ENCODE results near the gene ITGB1BP1. TPM values are rescaled to one million over a fixed set of nuclear protein-coding genes. Genes with fewer than 3 reads are reported as not detected.

Gene ITGB1BP1
- total RNA-seq, 1 donor from 2014 or later = 115 TPM

DNA sequence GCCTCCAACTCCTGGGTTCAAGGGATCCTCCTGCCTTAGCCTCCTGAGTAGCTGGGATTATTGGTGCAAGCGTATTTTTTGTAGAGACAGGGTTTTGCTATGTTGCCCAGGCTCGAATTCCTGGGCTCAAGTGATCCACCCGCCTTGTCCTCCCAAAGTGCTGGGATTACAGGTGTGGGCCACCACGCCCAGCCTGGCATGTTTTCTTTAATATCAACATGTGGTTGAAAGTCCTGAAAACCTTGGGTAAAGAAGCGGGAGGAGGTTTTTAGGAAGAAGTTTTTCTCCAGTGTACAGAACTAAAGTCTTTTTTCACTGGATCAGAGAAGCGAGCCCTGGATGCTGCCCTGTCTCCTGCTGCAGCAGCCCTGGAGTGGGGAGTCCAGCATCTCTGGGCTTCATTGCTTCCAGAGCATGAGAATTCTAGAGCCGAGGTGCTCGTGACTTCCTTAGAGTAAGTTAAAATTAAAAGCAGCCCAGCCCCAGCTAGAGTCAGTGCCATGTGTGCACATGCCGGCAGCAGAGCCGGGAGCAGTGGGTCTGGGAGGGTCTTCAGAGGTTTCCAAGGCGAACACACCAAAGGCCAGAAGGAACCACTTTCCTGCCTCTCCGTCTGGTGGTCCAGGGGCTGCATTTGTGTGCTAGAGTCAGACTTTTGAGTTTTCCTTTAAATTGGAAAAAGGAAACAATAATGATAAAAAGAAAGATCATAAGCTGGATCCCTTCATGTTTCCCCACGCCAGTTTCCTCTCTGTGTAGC lies 31.2 kb downstream of the ITGB1BP1 start:
- H3K4me3 Mint-ChIP-seq = no peak overlapping the region

DNA sequence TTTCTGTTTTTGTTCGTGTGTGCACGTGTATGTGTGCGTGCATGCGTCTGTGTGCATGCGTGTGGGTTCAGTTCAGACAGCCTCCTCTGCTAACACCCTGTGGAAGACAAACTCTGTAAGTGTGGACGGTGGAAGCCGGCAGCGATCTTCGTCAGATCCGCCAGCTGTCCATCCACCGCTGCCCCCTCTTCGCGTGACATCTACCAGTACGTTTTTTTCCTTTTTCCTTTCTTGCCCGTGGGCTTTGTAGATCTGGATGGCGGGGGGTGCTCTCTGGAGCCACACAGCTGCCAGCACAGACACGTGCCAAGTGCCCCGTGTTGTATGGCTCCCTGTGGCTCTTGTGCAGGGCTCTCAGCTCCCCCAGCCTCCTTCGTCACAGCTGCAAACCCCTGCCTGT lies 32.3 kb downstream of the ITGB1BP1 start:
- Mint-ChIP-seq H3K9me3 (no peaks in the 10 kb centered on the region), H3K4me1 (ENCODE audit: low read depth) (no peaks in the 10 kb centered on the region), H3K4me3 (no peak overlapping the region), H3K27ac (no peak overlapping the region), H3K27me3 (ENCODE audit: insufficient read depth) (peaks cover 1% of the 10 kb centered on the region), H3K36me3 (ENCODE audit: low read depth) (no peaks in the 10 kb centered on the region)
- intact Hi-C loops (cut with micrococcal nuclease) = no loop called here
- no peak for DNase-seq (ENCODE audit: low spot score)

More for the DNA sequence above, 31.2 kb downstream of the ITGB1BP1 start:
- DNase-seq (ENCODE audit: low spot score) = no peak
- no peaks in the 10 kb centered on the region for H3K4me1 Mint-ChIP-seq (ENCODE audit: low read depth)
- H3K27ac Mint-ChIP-seq = no peak overlapping the region
- H3K36me3 Mint-ChIP-seq (ENCODE audit: low read depth) = no peaks in the 10 kb centered on the region
- intact Hi-C loops (cut with micrococcal nuclease) = no loop called here
- peaks cover 1% of the 10 kb centered on the region for H3K27me3 Mint-ChIP-seq (ENCODE audit: insufficient read depth)
- H3K9me3 Mint-ChIP-seq = no peaks in the 10 kb centered on the region

DNA sequence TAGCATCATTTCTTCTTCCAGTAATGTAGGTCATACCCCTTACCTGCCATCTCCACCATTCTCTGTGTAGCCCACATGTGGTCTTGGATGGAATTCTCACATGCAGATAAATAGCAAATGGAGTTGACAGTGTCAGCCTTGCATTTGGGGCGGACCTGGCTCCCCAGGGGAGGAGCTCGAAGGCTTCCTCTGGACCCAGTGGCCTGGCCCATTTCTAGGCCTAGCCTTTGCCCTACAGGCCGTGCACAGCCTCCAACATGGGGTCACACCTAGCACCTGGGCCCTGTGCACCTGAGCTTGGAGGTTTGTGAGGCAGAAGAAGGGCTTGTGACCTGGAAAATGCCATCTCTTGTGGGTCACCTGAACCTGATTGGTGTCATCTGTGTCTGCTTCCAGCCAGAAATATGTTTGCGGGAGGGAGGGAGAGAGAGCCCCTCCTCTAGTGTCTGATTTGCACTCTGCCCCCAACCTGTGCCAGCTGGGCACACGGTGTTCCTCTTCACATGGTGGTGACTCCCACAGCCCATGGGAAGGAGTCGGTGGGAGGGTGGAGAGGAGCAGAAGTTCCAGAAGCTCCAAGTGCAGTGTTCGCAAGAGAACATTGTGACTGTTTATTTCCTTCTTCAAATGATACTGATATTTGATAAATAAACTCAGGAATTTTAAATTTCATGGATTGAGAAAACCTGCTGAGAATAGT lies 33.0 kb downstream of the ITGB1BP1 start:
- Mint-ChIP-seq H3K27ac (no peak overlapping the region), H3K4me3 (no peak overlapping the region), H3K4me1 (ENCODE audit: low read depth) (no peaks in the 10 kb centered on the region), H3K36me3 (ENCODE audit: low read depth) (no peaks in the 10 kb centered on the region), H3K9me3 (no peaks in the 10 kb centered on the region), H3K27me3 (ENCODE audit: insufficient read depth) (peaks cover 1% of the 10 kb centered on the region)
- intact Hi-C loops (cut with micrococcal nuclease) = no loop called here
- no peak for DNase-seq (ENCODE audit: low spot score)

DNA sequence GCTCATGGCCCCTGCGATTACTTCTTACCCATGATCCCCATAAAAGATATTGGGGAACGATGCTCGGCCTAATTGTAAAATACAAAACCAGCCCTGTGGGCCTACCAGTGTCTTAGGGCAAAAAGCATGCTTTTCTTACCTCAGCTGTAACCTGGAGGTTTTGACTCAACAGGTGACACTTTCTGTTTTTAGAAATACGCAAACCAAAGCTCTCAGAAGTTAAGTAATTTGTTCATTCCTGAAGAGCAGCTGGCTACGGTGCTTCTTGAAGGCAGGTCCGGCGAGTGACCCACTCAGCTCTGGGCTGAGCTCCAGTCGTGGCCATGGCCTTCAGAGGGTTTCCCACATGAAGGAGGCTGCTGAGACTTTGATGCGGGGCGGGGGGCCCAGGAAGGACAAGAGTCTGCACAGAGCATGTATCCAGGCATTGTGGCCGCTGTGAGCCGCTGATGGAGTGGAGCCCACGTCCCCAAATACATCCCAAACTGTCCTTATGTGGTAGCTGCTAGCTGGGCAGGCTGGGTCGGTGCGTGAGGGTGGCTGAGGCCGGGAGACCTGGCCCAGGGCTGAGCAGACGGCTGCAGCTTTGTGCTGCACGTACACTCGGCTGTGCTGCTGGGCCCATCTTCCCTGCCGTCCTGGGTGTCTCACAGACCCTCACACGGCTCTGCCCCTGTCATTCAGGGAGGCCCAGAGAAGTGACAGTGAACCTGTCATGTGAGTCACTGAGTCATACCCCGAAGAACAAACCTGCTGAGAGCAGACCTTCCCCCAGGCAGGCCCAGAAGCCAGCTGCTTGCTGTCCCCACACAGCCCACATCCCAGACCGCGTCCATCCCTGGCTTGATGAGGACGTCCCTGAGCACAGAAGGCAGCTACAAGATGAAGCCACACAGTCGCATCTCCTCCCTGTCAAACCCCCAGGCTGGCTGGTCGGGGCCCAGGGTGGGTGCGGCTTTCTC lies 34.1 kb downstream of the ITGB1BP1 start:
- H3K27ac Mint-ChIP-seq = no peak overlapping the region
- no peaks in the 10 kb centered on the region for H3K4me1 Mint-ChIP-seq (ENCODE audit: low read depth)
- H3K4me3 Mint-ChIP-seq = no peak overlapping the region
- no peak for DNase-seq (ENCODE audit: low spot score)
- no peaks in the 10 kb centered on the region for H3K9me3 Mint-ChIP-seq
- H3K27me3 Mint-ChIP-seq (ENCODE audit: insufficient read depth) = peaks cover 1% of the 10 kb centered on the region
- no peaks in the 10 kb centered on the region for H3K36me3 Mint-ChIP-seq (ENCODE audit: low read depth)
- intact Hi-C loops (cut with micrococcal nuclease) = no loop called here

DNA sequence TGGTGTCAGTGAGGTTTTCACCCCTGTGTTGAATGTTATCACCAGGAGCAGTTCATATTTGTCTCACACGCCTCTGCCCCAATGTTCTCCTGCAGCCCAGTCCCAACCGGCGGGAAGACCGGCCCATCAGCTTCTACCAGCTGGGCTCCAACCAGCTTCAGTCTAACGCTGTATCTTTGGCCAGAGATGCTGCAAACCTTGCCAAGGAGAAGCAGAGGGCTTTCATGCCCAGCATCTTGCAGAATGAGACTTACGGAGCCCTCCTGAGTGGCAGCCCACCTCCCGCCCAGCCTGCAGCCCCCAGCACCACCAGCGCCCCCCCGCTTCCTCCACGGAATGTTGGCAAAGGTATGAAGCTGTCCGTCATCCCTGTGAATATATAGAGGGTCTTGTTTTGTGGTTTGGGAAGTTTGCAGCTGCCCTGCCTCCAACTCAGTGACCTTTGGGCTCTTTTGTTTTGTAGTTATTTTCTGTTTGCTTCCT lies 35.1 kb downstream of the ITGB1BP1 start:
- Mint-ChIP-seq H3K4me1 (ENCODE audit: low read depth) (no peaks in the 10 kb centered on the region), H3K27ac (no peak overlapping the region), H3K4me3 (no peak overlapping the region)

DNA sequence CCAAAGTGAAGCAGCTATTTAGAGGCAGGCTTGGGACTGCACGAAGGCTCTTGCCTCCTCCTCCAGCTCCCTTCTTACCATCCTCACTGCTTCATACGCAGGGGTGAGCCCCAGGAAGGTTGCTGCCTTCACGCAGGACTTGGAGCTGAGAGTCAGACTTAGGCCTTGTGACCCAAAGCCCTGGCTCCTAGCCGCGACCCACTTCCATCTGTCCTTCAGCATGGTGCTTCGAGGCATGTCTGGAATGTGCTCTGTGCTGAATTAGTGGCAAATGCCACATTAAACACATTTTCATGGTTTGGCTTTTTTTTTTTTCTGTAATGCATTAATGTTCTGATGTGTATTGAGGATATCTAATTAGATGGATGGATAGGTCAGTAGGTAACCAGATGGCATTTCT lies 37.5 kb downstream of the ITGB1BP1 start:
- intact Hi-C loops (cut with micrococcal nuclease) = no loop called here
- Mint-ChIP-seq H3K27ac (no peak overlapping the region), H3K4me3 (no peak overlapping the region), H3K9me3 (no peaks in the 10 kb centered on the region), H3K36me3 (ENCODE audit: low read depth) (no peaks in the 10 kb centered on the region), H3K27me3 (ENCODE audit: insufficient read depth) (peaks cover 2% of the 10 kb centered on the region), H3K4me1 (ENCODE audit: low read depth) (no peaks in the 10 kb centered on the region)
- no peak for DNase-seq (ENCODE audit: low spot score)

More for the DNA sequence above, 35.1 kb downstream of the ITGB1BP1 start:
- intact Hi-C loops (cut with micrococcal nuclease) = no loop called here
- DNase-seq (ENCODE audit: low spot score) = no peak
- Mint-ChIP-seq H3K27me3 (ENCODE audit: insufficient read depth) (peaks cover 1% of the 10 kb centered on the region), H3K36me3 (ENCODE audit: low read depth) (no peaks in the 10 kb centered on the region), H3K9me3 (no peaks in the 10 kb centered on the region)

DNA sequence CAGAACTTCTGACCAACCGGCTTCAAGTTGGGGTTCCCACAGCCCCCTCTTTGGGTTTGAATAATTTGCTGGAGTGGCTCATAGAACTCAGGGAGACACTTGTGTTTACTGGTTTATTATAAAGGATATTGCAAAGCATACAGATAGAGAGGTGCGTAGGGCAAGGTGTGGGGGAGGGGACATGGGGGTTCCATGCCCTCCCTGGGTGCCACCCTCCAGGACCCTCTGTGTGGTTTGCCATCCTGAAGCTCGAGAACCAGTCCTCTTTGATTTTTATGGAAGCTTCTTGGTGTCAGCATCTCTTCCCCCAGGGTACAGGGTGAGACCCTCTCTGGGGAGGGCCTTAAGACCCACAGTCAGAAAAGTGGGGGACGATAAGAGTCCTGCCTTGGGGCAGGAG lies 38.8 kb downstream of the ITGB1BP1 start:
- DNase-seq (ENCODE audit: low spot score) = no peak
- intact Hi-C loops (cut with micrococcal nuclease) = no loop called here
- H3K9me3 Mint-ChIP-seq = no peaks in the 10 kb centered on the region
- no peaks in the 10 kb centered on the region for H3K4me1 Mint-ChIP-seq (ENCODE audit: low read depth)
- no peaks in the 10 kb centered on the region for H3K36me3 Mint-ChIP-seq (ENCODE audit: low read depth)
- no peak overlapping the region for H3K4me3 Mint-ChIP-seq
- peaks cover 2% of the 10 kb centered on the region for H3K27me3 Mint-ChIP-seq (ENCODE audit: insufficient read depth)
- no peak overlapping the region for H3K27ac Mint-ChIP-seq

DNA sequence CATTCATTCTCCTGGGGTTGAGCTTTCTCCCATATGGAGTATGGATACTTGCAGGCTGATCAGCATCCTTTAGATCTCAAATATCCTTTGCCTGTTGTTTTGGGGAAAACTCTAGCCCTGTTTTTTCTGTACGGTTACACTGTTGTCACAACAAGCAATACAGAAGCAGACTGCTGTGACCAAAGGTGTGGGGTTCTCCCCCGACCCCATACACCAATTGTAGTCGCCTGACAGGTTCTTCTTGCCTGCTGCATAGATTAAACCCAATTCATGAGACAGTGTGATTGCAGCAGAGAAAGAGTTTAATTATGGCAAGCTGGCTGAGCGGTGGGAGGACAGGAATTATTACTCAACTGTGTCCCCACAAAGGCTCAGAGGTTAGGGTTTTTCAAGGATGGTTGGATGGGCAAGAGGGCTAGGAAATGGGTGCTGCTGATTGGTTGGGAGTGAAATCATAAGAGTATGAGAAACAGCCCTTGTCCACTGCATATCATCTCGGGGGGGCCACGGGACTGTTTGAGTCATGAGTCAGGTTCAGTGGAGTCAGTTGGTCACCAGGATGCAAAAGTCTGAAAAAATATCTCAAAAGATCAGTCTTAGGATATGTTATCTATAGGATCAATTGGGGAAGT lies 40.6 kb downstream of the ITGB1BP1 start:
- no peaks in the 10 kb centered on the region for H3K36me3 Mint-ChIP-seq (ENCODE audit: low read depth)
- intact Hi-C loops (cut with micrococcal nuclease) = no loop called here
- no peaks in the 10 kb centered on the region for H3K9me3 Mint-ChIP-seq
- DNase-seq (ENCODE audit: low spot score) = no peak
- no peak overlapping the region for H3K4me3 Mint-ChIP-seq
- peaks cover 7% of the 10 kb centered on the region for H3K27me3 Mint-ChIP-seq (ENCODE audit: insufficient read depth)
- H3K27ac Mint-ChIP-seq = no peak overlapping the region
- no peaks in the 10 kb centered on the region for H3K4me1 Mint-ChIP-seq (ENCODE audit: low read depth)

DNA sequence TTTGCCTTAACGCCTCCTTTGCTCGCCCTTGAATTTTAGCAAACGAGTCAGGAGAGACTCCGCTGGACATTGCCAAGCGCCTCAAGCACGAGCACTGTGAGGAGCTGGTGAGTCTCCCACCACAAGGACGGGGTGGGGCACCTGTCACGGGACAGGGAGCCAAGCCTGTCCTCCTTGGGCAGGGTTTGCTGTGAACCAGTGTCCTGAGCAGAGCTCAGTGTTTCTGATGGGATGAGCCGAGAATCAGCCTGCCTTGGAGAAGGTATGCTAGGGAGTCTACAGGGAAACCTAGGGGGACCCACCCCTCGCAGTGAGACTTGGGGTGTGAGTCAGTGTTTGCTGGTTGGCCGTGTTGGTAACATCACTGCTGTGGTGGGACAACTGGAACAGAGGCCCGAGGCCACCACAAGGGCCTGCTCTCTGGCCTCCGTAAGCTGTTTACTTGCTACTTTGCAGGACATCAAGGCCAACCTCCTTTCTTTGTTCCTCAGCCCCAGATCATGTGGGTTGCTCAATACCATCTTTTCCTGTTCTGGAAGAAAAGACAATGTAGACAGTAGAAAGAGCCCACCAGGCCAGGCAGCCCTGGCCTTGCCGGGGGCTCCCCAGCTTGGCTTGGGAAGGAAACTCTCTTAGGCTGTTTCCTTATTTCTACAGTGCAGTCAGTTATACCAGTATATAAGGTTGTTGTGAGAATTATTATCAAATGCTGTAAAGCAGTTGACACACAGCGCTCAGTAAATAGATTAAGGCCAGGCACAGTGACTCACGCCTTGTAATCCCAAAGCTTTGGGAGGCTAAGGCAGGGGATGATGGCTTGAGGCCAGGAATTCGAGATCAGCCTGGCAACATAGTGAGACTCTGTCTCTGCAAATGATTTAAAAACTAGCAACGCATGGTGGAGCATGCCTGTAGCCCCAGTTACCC lies 42.4 kb downstream of the ITGB1BP1 start:
- Mint-ChIP-seq H3K36me3 (ENCODE audit: low read depth) (no peaks in the 10 kb centered on the region), H3K27me3 (ENCODE audit: insufficient read depth) (peaks cover 9% of the 10 kb centered on the region), H3K27ac (no peak overlapping the region), H3K4me1 (ENCODE audit: low read depth) (no peaks in the 10 kb centered on the region), H3K9me3 (no peaks in the 10 kb centered on the region), H3K4me3 (no peak overlapping the region)
- intact Hi-C loops (cut with micrococcal nuclease) = no loop called here
- no peak for DNase-seq (ENCODE audit: low spot score)

DNA sequence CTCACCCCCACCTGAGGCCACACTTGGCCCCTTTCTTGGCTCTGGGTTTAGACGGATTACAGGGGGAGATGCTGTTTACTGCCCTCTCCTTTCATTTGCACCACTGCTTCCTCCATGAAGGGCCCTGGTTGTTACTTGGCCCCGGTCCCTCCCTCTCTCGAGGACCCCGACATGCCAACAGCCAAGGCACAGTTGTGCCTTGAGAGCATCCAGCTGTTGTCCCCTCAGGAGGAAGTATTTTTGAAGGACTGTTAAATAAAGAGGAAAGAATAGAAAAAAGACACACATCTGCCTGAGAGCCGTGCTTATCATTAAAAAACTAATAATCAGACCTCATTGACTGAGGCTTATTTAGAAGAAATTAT lies 44.0 kb downstream of the ITGB1BP1 start:
- no peaks in the 10 kb centered on the region for H3K9me3 Mint-ChIP-seq
- H3K36me3 Mint-ChIP-seq (ENCODE audit: low read depth) = no peaks in the 10 kb centered on the region
- peaks cover 9% of the 10 kb centered on the region for H3K27me3 Mint-ChIP-seq (ENCODE audit: insufficient read depth)
- H3K4me1 Mint-ChIP-seq (ENCODE audit: low read depth) = no peaks in the 10 kb centered on the region
- intact Hi-C loops (cut with micrococcal nuclease) = no loop called here
- no peak overlapping the region for H3K27ac Mint-ChIP-seq
- no peak overlapping the region for H3K4me3 Mint-ChIP-seq
- no peak for DNase-seq (ENCODE audit: low spot score)

DNA sequence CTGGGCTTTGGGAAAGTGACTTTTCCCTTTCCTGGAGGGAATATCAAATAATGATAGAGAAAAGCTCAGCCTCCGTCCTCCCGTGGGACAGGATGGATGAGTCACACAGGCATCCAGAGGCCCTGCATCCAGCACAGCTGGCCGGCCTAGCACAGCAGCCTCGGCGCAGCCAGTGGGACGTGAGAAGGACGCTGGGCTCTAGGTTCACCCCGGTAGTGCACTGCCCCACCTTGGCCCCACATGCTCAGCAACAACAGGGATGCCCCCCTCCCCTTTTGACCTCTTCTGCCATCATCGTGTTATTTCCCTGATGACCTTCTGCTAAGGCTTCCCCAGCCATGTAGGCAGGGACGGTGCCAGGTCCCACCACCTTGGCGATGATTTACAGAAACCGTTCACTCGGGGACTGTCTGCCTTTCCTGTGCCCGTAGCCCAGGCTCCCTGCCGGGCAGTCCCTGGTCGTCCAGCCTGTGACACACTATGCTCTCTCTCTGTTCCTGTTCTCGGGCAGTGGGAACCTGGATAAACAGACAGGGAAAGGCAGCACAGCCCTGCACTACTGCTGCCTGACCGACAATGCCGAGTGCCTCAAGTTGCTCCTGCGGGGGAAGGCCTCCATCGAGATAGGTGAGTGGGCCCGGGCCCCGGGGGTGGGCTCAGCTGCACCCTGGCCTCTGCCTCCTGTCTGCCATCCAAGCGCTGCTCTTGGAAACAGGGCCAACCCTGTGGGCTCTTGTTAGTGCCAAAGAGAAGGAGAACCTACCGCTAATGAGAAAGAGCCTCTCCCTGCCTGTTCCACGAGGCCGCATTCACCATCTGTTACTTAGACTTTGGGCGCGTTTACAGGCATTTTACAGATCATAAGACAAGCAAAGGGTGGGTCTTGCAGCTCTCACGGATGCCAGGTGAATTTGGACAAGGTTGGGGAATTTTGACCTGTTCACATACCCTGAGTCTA lies 44.6 kb downstream of the ITGB1BP1 start:
- no peaks in the 10 kb centered on the region for H3K36me3 Mint-ChIP-seq (ENCODE audit: low read depth)

More for the DNA sequence above, 44.6 kb downstream of the ITGB1BP1 start:
- peaks cover 9% of the 10 kb centered on the region for H3K27me3 Mint-ChIP-seq (ENCODE audit: insufficient read depth)
- H3K4me3 Mint-ChIP-seq = no peak overlapping the region
- no peak for DNase-seq (ENCODE audit: low spot score)
- intact Hi-C loops (cut with micrococcal nuclease) = no loop called here
- no peak overlapping the region for H3K27ac Mint-ChIP-seq
- H3K4me1 Mint-ChIP-seq (ENCODE audit: low read depth) = no peaks in the 10 kb centered on the region
- H3K9me3 Mint-ChIP-seq = no peaks in the 10 kb centered on the region

Measured in activated T-helper 1 cell treated with anti-CD3 and anti-CD28 coated beads, Interleukin-12 subunit alpha, Interleukin-12 subunit beta, Interleukin-2, Interleukin-4 antibody, amounts not matched to agents 30 ng/mL and 10 ng/mL and 1 ng/mL, durations not matched to agents 14 hours and 24 hours and 36 hours (primary cell).